OCI-LY7 (cell line): ENCODE measurements around the gene GLRX5. TPM values are rescaled to one million over a fixed set of nuclear protein-coding genes. Genes with fewer than 3 reads are reported as not detected.

Experiments
- BruUV-seq: library from RNA; stranded (reverse); fragments of 400-500 nt; replicated peaks from 2 replicates; lab custom pipeline; 2021; lab: Mats Ljungman, UMichigan
- CTCF ChIA-PET: fragments of 300-600 bp; sonication (Branson Sonifier 250); formaldehyde crosslinking; loops from one replicate; lab custom pipeline; 2022; ENCODE audit warnings: antibody characterized with exemption; ENCODE audit not compliant: unreplicated experiment; lab: Charles Lee
- POLR2A ChIA-PET: fragments of 300-600 bp; sonication (Branson Sonifier 250); formaldehyde crosslinking; loops from one replicate; lab custom pipeline; 2022; ENCODE audit warnings: antibody characterized with exemption; lab: Charles Lee
- DNase-seq: peaks from one replicate; pipeline ENCODE4 v3.0.0-alpha.2; 2015; ENCODE audit warnings: low spot score
- H2AFZ ChIP-seq: fragments of 200-600 bp; sonication (generic), shearing (Covaris generic); 2 replicates; pipeline ENCODE4 v1.6.1; 2014; ENCODE audit warnings: mild to moderate bottlenecking, antibody characterized with exemption, low read length, moderate library complexity
- H3K27ac ChIP-seq: fragments of 200-600 bp; sonication (generic); 2 replicates; pipeline ENCODE4 v1.5.1; 2014; ENCODE audit warnings: mixed run types, low read depth, mild to moderate bottlenecking, moderate library complexity, low read length, inconsistent platforms; ENCODE audit not compliant: poor library complexity, severe bottlenecking
- H3K36me3 ChIP-seq: fragments of 200-600 bp; sonication (generic); 2 replicates; pipeline ENCODE4 v1.6.1; 2014; ENCODE audit warnings: mild to moderate bottlenecking, antibody characterized with exemption, low read length, moderate library complexity, mixed read lengths; ENCODE audit not compliant: insufficient read depth
- H3K4me1 ChIP-seq: fragments of 200-600 bp; sonication (generic); 2 replicates; pipeline ENCODE4 v1.5.1; 2014; ENCODE audit warnings: mild to moderate bottlenecking, low read length; ENCODE audit not compliant: insufficient read depth, poor library complexity, severe bottlenecking
- H3K4me2 ChIP-seq: fragments of 200-600 bp; sonication (generic); 2 replicates; pipeline ENCODE4 v1.6.1; 2014; ENCODE audit warnings: mild to moderate bottlenecking, low read length
- H3K4me3 ChIP-seq: fragments of 200-600 bp; sonication (generic); 2 replicates; pipeline ENCODE4 v1.5.1; 2014; ENCODE audit warnings: mild to moderate bottlenecking, low read depth, low read length; ENCODE audit not compliant: poor library complexity, severe bottlenecking
- H3K79me2 ChIP-seq: fragments of 200-600 bp; sonication (generic); 2 replicates; pipeline ENCODE4 v1.6.1; 2016; ENCODE audit warnings: low read depth, mild to moderate bottlenecking, low read length, moderate library complexity, mixed read lengths; ENCODE audit not compliant: insufficient read depth
- H3K9me2 ChIP-seq: fragments of 200-600 bp; sonication (generic); 2 replicates; pipeline ENCODE4 v1.6.1; 2016; ENCODE audit warnings: mild to moderate bottlenecking, low read length, mixed read lengths; ENCODE audit not compliant: insufficient read depth
- H3K9me3 ChIP-seq: fragments of 200-600 bp; sonication (generic); 2 replicates; pipeline ENCODE4 v1.6.1; 2014; ENCODE audit warnings: mild to moderate bottlenecking, mixed run types, low read length, mixed read lengths
- H4K20me1 ChIP-seq: fragments of 200-600 bp; sonication (generic); 2 replicates; pipeline ENCODE4 v1.6.1; 2014; ENCODE audit warnings: mild to moderate bottlenecking, antibody characterized with exemption, low read length, moderate library complexity, mixed read lengths; ENCODE audit not compliant: insufficient read depth
- EZH2phosphoT487 ChIP-seq: fragments of 200-600 bp; sonication (generic); IDR thresholded peaks from 2 replicates; pipeline ENCODE4 v1.6.1; 2018; ENCODE audit warnings: low read depth, borderline replicate concordance, mild to moderate bottlenecking, mixed run types, antibody characterized with exemption, low read length, moderate library complexity, mixed read lengths
- intact Hi-C: fragments of 100-400 bp; cut with micrococcal nuclease; formaldehyde crosslinking; loops from one replicate; pipeline ENCODE4 v1.10.0; 2022; ENCODE audit not compliant: unreplicated experiment
- total RNA-seq, 2 experiments: library from RNA; depleted of rRNA in 1 of 2; stranded (reverse); fragments of >200 nt in 1 of 2; shearing (Covaris generic) in 1 of 2; gene quantifications; 2 replicates each; pipeline ENCODE4 v1.2.3, GENCODE V29; 2014 to 2022
- TF ChIP-seq, protein P1 (sequence below): fragments of 200-600 bp; sonication (generic); conservative IDR thresholded peaks from 2 replicates; pipeline ENCODE4 v1.5.1; 2014; ENCODE audit warnings: mild to moderate bottlenecking, antibody characterized with exemption, low read length, moderate library complexity, mixed read lengths

GLRX5 gene
- total RNA-seq, 2 experiments from 2014 or later = 68.2 to 78.4 TPM

DNA sequence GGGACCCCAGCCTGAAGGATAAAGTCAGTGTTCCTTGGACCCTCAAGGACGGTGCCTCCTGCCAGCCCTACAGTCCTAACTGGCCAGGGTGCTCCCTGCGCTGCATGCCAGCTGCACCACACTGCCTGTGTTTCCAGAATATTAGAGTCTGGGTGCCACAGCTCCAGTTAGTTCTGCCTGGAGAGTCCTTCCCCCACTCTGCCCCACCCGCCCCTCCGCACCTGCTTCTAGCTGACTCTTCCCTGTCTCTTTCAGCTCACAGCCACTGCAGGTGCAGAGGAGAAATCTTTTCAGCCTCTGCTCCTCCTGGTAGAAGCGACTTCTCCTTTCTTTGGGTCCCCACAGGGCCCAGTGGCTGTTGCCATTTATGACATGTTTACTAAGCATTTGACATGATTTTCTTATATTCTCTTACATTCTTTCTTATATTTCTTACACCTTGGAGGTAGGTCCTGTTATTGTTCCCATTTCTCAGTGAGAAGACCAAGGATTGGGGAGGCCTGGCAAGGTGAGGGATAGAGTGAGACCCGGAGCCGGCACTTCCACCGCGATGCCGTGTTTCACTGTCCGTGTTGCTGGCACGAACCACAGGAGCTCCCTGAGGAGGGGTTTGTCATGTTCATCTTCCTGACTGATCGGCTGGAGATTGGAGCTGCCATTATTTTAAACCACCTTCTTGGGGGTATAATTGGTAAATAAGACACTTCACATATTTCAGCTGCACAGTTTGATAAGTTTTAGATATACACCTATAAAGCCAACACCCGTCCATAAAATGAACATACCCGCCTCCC lies 47.8 kb upstream of the GLRX5 start:
- Histone ChIP-seq H3K9me2 (no peaks in the 10 kb centered on the region), H2AFZ (peak overlapping the region; percentile 67; the same call in 1 of the 2 replicates), H3K4me1 (peaks cover 73% of the 10 kb centered on the region), H4K20me1 (no peaks in the 10 kb centered on the region), H3K9me3 (peaks cover 7% of the 10 kb centered on the region; the same call in 1 of the 2 replicates), H3K27ac (peak overlapping the region; percentile 87), H3K4me3 (peak overlapping the region; percentile 63), H3K79me2 (peaks cover 15% of the 10 kb centered on the region; the same call in 1 of the 2 replicates), H3K4me2 (peak overlapping the region; percentile 73), H3K36me3 (peaks cover 14% of the 10 kb centered on the region; the same call in 1 of the 2 replicates)
- no TSS peak for BruUV-seq
- POLR2A ChIA-PET = interaction anchor here (0.7 to 2.3 kb wide), 21 partner anchors 10 to 516 kb away, joined by 3 to 17 read pairs (median 3); no protein-coding TSS in a partner anchor
- peak; percentile 91 for DNase-seq
- intact Hi-C loops = loop anchor here (1.0 to 2.0 kb wide), 3 partner anchors 23 to 44 kb away; no protein-coding TSS in a partner anchor
- CTCF ChIA-PET = interaction anchor here (0.5 to 1.0 kb wide), 6 partner anchors 10 to 228 kb away, joined by 3 to 4 read pairs (median 3); no protein-coding TSS in a partner anchor
- TF ChIP-seq EZH2phosphoT487 = no peak
- TF ChIP-seq, protein P1, sequence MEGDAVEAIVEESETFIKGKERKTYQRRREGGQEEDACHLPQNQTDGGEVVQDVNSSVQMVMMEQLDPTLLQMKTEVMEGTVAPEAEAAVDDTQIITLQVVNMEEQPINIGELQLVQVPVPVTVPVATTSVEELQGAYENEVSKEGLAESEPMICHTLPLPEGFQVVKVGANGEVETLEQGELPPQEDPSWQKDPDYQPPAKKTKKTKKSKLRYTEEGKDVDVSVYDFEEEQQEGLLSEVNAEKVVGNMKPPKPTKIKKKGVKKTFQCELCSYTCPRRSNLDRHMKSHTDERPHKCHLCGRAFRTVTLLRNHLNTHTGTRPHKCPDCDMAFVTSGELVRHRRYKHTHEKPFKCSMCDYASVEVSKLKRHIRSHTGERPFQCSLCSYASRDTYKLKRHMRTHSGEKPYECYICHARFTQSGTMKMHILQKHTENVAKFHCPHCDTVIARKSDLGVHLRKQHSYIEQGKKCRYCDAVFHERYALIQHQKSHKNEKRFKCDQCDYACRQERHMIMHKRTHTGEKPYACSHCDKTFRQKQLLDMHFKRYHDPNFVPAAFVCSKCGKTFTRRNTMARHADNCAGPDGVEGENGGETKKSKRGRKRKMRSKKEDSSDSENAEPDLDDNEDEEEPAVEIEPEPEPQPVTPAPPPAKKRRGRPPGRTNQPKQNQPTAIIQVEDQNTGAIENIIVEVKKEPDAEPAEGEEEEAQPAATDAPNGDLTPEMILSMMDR = no peak

DNA sequence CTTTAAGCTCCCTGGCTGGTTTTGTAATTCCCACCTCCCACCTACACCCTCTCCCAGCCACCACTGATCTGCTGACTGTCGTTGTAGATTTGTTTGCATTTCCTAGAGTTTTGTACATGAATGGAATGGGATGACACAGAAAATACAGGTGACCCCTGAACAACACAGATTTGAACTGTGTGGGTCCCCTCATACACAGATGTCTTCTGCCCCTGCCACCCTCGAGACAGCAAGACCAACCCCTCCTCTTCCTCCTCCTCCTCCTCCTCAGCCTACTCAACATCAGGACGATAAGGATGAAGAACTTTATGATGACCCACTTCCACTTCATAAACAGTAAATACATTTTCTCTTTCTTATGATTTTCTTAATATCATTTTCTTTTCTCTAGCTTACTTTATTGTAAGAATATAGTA lies 47.2 kb upstream of the GLRX5 start:
- no peaks in the 10 kb centered on the region for H4K20me1 ChIP-seq
- peak overlapping the region; percentile 73 for H3K4me2 ChIP-seq
- CTCF ChIA-PET = interaction anchor here (0.5 to 1.0 kb wide), 4 partner anchors 14 to 179 kb away, joined by 3 to 4 read pairs (median 3); no protein-coding TSS in a partner anchor
- peaks cover 10% of the 10 kb centered on the region; the same call in 1 of the 2 replicates for H3K9me3 ChIP-seq
- intact Hi-C loops = loop anchor here (1.0 to 2.0 kb wide), 3 partner anchors 23 to 45 kb away; no protein-coding TSS in a partner anchor
- peak overlapping the region; percentile 87 for H3K27ac ChIP-seq
- TF ChIP-seq EZH2phosphoT487 = no peak
- TF ChIP-seq, protein P1 = no peak
- H3K36me3 ChIP-seq = peaks cover 16% of the 10 kb centered on the region; the same call in 1 of the 2 replicates
- H3K9me2 ChIP-seq = no peaks in the 10 kb centered on the region
- peaks cover 73% of the 10 kb centered on the region for H3K4me1 ChIP-seq
- H3K4me3 ChIP-seq = peak overlapping the region; percentile 63
- no peak for DNase-seq
- POLR2A ChIA-PET = interaction anchor here (0.7 to 2.5 kb wide), 23 partner anchors 9 to 515 kb away, joined by 3 to 17 read pairs (median 3); no protein-coding TSS in a partner anchor
- peaks cover 15% of the 10 kb centered on the region; the same call in 1 of the 2 replicates for H3K79me2 ChIP-seq
- no TSS peak for BruUV-seq
- H2AFZ ChIP-seq = peak overlapping the region; percentile 67; the same call in 1 of the 2 replicates
